IMR-90 (cell line): ENCODE results near the gene DNTTIP2.

Source experiments
- CTCF ChIP-seq: conservative IDR thresholded peaks from 2 replicates; pipeline ENCODE4 v1.5.1; 2012; ENCODE audit warnings: mild to moderate bottlenecking, low read depth, low read length, improper control_type of control experiment
- POLR2A ChIP-seq: IDR thresholded peaks from 2 replicates; pipeline ENCODE4 v1.6.1; 2012; ENCODE audit warnings: mild to moderate bottlenecking, low read depth, low read length
- RAD21 ChIP-seq: IDR thresholded peaks from 2 replicates; pipeline ENCODE4 v1.6.1; 2012; ENCODE audit warnings: low read length, improper control_type of control experiment
- RCOR1 ChIP-seq: IDR thresholded peaks from 2 replicates; pipeline ENCODE4 v1.6.1; 2012; ENCODE audit warnings: mild to moderate bottlenecking, low read length, improper control_type of control experiment; ENCODE audit not compliant: insufficient replicate concordance
- RFX5 ChIP-seq: IDR thresholded peaks from 2 replicates; pipeline ENCODE4 v1.8.0; 2012; ENCODE audit warnings: low read depth, mild to moderate bottlenecking, low read length, moderate library complexity
- SMC3 ChIP-seq: fragments of 150-350 bp; IDR thresholded peaks from 2 replicates; pipeline ENCODE4 v1.6.1; 2016; ENCODE audit warnings: low read depth, mild to moderate bottlenecking, antibody characterized with exemption, low read length, moderate library complexity
- TF ChIP-seq, protein P1 (sequence below): fragments of 150-350 bp; IDR thresholded peaks from 2 replicates; pipeline ENCODE4 v1.6.1; 2016; ENCODE audit warnings: low read depth, mild to moderate bottlenecking, low read length, moderate library complexity, borderline replicate concordance

GRCh38 chr1:93827128-93827527, 51.9 kb downstream of the DNTTIP2 start:
- TF ChIP-seq POLR2A, result no peak
- TF ChIP-seq CTCF, result no peak
- TF ChIP-seq RFX5, result no peak
- TF ChIP-seq, protein P1, sequence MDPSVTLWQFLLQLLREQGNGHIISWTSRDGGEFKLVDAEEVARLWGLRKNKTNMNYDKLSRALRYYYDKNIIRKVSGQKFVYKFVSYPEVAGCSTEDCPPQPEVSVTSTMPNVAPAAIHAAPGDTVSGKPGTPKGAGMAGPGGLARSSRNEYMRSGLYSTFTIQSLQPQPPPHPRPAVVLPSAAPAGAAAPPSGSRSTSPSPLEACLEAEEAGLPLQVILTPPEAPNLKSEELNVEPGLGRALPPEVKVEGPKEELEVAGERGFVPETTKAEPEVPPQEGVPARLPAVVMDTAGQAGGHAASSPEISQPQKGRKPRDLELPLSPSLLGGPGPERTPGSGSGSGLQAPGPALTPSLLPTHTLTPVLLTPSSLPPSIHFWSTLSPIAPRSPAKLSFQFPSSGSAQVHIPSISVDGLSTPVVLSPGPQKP, result no peak
- no peak for TF ChIP-seq RCOR1
- no peak for TF ChIP-seq RAD21
- TF ChIP-seq SMC3, result no peak
